ENCODE results near the gene RYR3. TPM values are rescaled to one million over a fixed set of nuclear protein-coding genes. Genes with fewer than 3 reads are reported as not detected.

The RYR3 gene
- total RNA-seq, 1 donor from 2014 or later = 0.08 TPM

GRCh38 chr15:33729653-33730052, 418.9 kb downstream of the RYR3 start:
- Histone ChIP-seq H3K4me3 (no peak overlapping the region), H3K9me3 (replicated peaks) (no peaks in the 10 kb centered on the region), H3K4me1 (no peaks in the 10 kb centered on the region), H3K36me3 (no peaks in the 10 kb centered on the region), H3K27me3 (ENCODE audit: low read depth) (no peaks in the 10 kb centered on the region), H3K27ac (replicated peaks) (no peak overlapping the region)
- no peak for TF ChIP-seq CTCF (IDR thresholded peaks at IDR 0.05; ENCODE audit: borderline replicate concordance)
- no peak for DNase-seq
- intact Hi-C loops (cut with micrococcal nuclease) = no loop called here

- H3K27me3 ChIP-seq (ENCODE audit: low read depth) = no peaks in the 10 kb centered on the region
- no peaks in the 10 kb centered on the region for H3K36me3 ChIP-seq
- no peak for TF ChIP-seq CTCF (IDR thresholded peaks at IDR 0.05; ENCODE audit: borderline replicate concordance)
- no peak overlapping the region for H3K4me3 ChIP-seq
- DNase-seq = no peak
- no peaks in the 10 kb centered on the region for H3K4me1 ChIP-seq
- intact Hi-C loops (cut with micrococcal nuclease) = no loop called here
- no peak overlapping the region for H3K27ac ChIP-seq (replicated peaks)
- no peaks in the 10 kb centered on the region for H3K9me3 ChIP-seq (replicated peaks)
Measured at GRCh38 chr15:33730815-33731214, 420.0 kb downstream of the RYR3 start.

- no peaks in the 10 kb centered on the region for H3K36me3 ChIP-seq
- H3K27ac ChIP-seq (replicated peaks) = no peak overlapping the region
- no peaks in the 10 kb centered on the region for H3K4me1 ChIP-seq
- intact Hi-C loops (cut with micrococcal nuclease) = no loop called here
- H3K4me3 ChIP-seq = no peak overlapping the region
- no peak for DNase-seq
- peaks cover 15% of the 10 kb centered on the region for H3K27me3 ChIP-seq (ENCODE audit: low read depth)
- TF ChIP-seq CTCF (IDR thresholded peaks at IDR 0.05; ENCODE audit: borderline replicate concordance) = no peak
- H3K9me3 ChIP-seq (replicated peaks) = no peaks in the 10 kb centered on the region
Measured at GRCh38 chr15:33735143-33735542, 424.4 kb downstream of the RYR3 start.

- H3K27me3 ChIP-seq (ENCODE audit: low read depth) = peaks cover 21% of the 10 kb centered on the region
- TF ChIP-seq CTCF (IDR thresholded peaks at IDR 0.05; ENCODE audit: borderline replicate concordance) = peak; percentile 54
- no peak for DNase-seq
- intact Hi-C loops (cut with micrococcal nuclease) = no loop called here
- H3K4me3 ChIP-seq = no peak overlapping the region
- no peaks in the 10 kb centered on the region for H3K4me1 ChIP-seq
- H3K27ac ChIP-seq (replicated peaks) = no peak overlapping the region
- H3K36me3 ChIP-seq = no peaks in the 10 kb centered on the region
- no peaks in the 10 kb centered on the region for H3K9me3 ChIP-seq (replicated peaks)
Measured at GRCh38 chr15:33735637-33736247, 425.0 kb downstream of the RYR3 start.

GRCh38 chr15:33737687-33738601, 427.2 kb downstream of the RYR3 start:
- Histone ChIP-seq H3K4me3 (no peak overlapping the region), H3K36me3 (no peaks in the 10 kb centered on the region), H3K27me3 (ENCODE audit: low read depth) (peaks cover 27% of the 10 kb centered on the region), H3K27ac (replicated peaks) (no peak overlapping the region), H3K9me3 (replicated peaks) (no peaks in the 10 kb centered on the region), H3K4me1 (no peaks in the 10 kb centered on the region)
- peak; percentile 78 for TF ChIP-seq CTCF (IDR thresholded peaks at IDR 0.05; ENCODE audit: borderline replicate concordance)
- intact Hi-C loops (cut with micrococcal nuclease) = no loop called here
- no peak for DNase-seq

Measured in left ventricle myocardium inferior (tissue), 1 donor.